GM12801 (cell line): Measurements from ENCODE around the gene PIEZO1.

Experiments used
- TF ChIP-seq, protein P1 (sequence below): IDR thresholded peaks from one replicate; pipeline ENCODE4 v1.5.1; 2011; ENCODE audit warnings: control low read depth; ENCODE audit not compliant: insufficient read length; ENCODE audit errors: extremely low read depth

PIEZO1 gene

DNA sequence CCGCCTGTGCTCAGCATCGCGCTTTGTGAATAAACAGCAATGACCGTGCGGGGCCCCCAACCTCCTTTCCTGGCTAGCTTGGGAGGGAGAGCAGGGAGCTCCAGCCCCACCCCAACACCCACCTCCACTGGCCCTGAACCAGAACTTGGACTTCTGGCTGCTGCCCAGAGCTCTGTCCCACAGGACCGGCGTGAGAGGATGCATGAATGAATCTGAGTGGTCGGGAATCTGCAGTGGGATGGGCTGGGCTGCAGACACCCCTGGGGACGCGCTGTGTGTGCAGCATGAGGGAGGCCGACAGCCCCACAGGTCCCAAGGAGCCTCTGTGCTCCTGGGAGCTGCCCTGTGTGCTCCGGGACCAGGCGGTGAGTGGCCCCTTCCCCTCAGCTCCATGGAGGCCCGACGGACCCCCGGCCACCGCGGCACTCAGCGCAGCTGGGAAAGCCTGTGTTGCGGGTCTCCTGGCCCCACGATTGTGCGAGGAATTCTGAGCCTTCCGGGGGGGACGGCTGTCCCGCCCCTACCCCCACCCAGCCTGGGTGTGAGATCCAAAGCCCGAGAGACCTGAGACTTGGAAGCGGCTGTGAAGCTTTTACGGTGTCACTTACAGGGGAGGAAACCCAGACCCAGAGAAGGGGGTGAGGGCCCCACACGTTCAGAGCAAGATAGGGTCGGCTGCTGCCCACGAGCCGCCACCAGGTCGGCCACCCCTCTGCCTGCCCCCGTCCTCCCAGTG is 5.4 kb downstream of the PIEZO1 start:
- TF ChIP-seq, protein P1, sequence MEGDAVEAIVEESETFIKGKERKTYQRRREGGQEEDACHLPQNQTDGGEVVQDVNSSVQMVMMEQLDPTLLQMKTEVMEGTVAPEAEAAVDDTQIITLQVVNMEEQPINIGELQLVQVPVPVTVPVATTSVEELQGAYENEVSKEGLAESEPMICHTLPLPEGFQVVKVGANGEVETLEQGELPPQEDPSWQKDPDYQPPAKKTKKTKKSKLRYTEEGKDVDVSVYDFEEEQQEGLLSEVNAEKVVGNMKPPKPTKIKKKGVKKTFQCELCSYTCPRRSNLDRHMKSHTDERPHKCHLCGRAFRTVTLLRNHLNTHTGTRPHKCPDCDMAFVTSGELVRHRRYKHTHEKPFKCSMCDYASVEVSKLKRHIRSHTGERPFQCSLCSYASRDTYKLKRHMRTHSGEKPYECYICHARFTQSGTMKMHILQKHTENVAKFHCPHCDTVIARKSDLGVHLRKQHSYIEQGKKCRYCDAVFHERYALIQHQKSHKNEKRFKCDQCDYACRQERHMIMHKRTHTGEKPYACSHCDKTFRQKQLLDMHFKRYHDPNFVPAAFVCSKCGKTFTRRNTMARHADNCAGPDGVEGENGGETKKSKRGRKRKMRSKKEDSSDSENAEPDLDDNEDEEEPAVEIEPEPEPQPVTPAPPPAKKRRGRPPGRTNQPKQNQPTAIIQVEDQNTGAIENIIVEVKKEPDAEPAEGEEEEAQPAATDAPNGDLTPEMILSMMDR, result no peak

DNA sequence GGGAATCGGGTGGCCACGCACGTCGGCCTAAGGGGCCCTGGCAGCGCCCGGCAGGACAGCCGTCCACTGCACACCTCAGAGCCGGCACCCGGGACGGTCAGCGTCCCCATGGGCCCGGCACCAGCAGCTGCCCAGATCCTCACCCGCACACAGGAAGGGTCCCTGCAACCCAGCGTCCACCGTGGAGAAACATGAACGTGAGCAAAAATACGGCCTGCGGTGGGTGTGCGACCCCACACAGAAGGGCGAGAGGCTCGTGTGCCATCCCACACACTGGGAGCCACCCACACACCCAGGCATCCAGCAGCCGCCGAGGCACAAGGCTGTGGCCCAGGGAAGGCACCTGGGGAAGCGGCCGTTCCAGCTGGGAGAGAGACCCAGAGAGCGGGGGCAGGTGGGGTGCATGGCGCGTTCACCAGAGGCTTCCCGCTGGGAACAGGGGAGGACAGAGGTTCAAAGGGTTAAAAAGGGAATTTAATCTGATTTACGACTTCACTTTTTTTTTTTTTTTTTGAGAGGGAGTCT is 6.4 kb downstream of the PIEZO1 start:
- TF ChIP-seq, protein P1, result no peak

DNA sequence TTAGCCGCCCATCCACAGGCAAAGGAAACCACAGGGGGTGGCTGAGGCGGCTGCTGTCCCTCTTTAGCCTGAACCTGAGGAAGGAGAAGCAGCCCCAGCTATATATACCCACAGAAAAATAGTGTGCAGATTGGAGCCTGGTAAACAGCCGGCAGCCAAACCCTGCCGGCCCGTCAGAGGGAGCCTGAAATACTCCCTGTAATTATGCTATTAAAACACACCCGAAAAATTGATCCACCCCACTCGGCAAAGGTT is 6.8 kb downstream of the PIEZO1 start:
- TF ChIP-seq, protein P1, result no peak

- TF ChIP-seq, protein P1, result no peak
Measured at GRCh38 chr16:88777471-88778270, 7.3 kb downstream of the PIEZO1 start.

DNA sequence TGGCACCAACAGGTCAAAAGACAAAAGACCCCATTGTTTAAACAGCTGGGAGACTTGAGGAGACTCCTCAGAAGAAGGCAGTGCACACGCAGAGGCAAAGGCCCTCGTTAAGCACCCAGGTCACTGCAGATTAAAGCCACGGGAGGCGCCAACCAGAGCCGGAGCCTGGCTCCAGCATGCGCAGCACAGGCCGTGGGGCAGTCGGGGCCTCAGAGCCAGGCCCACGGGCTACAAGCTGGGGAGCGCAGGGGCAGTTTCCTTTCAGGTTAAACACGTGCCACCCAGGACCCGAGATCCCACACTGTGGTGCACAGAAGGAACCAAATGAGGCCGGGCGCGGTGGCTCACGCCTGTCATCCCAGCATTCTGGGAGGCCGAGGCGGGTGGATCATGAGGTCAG is 9.2 kb downstream of the PIEZO1 start:
- TF ChIP-seq, protein P1, result no peak

GRCh38 chr16:88774544-88775393 is 10.3 kb downstream of the PIEZO1 start:
- TF ChIP-seq, protein P1, result no peak

GRCh38 chr16:88773812-88774291 is 11.2 kb downstream of the PIEZO1 start:
- TF ChIP-seq, protein P1, result no peak
